22Rv1 (cell line): ENCODE data around the gene GCC1.

Experiments used
- ZFX ChIP-seq: fragments of 450-650 bp; IDR thresholded peaks from 2 replicates; pipeline ENCODE4 v1.6.1; 2017; ENCODE audit warnings: antibody characterized with exemption, borderline replicate concordance
- TF ChIP-seq, protein P1 (sequence below): fragments of 450-650 bp; IDR thresholded peaks from 2 replicates; pipeline ENCODE4 v1.5.1; 2017; ENCODE audit warnings: mild to moderate bottlenecking

DNA sequence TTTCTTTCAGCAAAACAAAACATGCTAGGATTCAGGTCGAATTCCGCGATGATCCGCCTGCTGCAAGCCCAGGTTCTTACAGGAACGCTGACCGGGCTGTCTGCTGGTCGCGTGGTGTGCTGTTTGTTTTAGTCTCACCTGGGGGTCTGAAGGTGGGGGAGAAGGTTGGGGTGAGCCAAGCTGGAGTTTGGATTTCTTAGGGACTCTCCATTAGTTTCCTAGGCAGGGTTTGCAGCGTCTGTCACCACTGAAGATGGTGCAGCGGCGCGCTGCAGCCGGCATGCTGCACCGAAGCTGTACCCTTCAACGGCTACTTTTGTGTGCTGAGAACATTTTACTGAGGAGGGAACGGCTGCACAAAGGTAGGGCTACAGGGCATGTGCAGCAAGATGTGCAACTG lies 48.7 kb downstream of the GCC1 start:
- TF ChIP-seq, protein P1, sequence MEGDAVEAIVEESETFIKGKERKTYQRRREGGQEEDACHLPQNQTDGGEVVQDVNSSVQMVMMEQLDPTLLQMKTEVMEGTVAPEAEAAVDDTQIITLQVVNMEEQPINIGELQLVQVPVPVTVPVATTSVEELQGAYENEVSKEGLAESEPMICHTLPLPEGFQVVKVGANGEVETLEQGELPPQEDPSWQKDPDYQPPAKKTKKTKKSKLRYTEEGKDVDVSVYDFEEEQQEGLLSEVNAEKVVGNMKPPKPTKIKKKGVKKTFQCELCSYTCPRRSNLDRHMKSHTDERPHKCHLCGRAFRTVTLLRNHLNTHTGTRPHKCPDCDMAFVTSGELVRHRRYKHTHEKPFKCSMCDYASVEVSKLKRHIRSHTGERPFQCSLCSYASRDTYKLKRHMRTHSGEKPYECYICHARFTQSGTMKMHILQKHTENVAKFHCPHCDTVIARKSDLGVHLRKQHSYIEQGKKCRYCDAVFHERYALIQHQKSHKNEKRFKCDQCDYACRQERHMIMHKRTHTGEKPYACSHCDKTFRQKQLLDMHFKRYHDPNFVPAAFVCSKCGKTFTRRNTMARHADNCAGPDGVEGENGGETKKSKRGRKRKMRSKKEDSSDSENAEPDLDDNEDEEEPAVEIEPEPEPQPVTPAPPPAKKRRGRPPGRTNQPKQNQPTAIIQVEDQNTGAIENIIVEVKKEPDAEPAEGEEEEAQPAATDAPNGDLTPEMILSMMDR = no peak
- TF ChIP-seq ZFX = no peak
